HG03196 (cell line): ENCODE measurements around the gene GLCCI1.
"Not testable (repeated sequence)": the region's sequence is repeated elsewhere in the genome, so short reads cannot be mapped to it uniquely, and the experiment has no call there.

ENCODE experiments used
- ATAC-seq: cut with Tn5 transposase; IDR thresholded peaks from one replicate; pipeline ENCODE4 v1.9.1; 2021; ENCODE audit not compliant: unreplicated experiment

The GLCCI1 gene

GRCh38 chr7:7988706-7989105 lies 20.1 kb downstream of the GLCCI1 start:
- no peak for ATAC-seq

- ATAC-seq, result no peak
Observed at GRCh38 chr7:7989133-7989532, 20.5 kb downstream of the GLCCI1 start.

- no peak for ATAC-seq
Observed at GRCh38 chr7:7989616-7990440, 21.2 kb downstream of the GLCCI1 start.

GRCh38 chr7:7990441-7990761 lies 21.8 kb downstream of the GLCCI1 start:
- no peak for ATAC-seq

GRCh38 chr7:7992506-7992905 lies 23.9 kb downstream of the GLCCI1 start:
- no peak for ATAC-seq

- ATAC-seq, result not testable (repeated sequence)
Observed at GRCh38 chr7:7995348-7995747, 26.8 kb downstream of the GLCCI1 start.

- ATAC-seq, result no peak
Observed at GRCh38 chr7:7996568-7996967, 28.0 kb downstream of the GLCCI1 start.

- no peak for ATAC-seq
Observed at GRCh38 chr7:8000315-8000941, 31.8 kb downstream of the GLCCI1 start.

GRCh38 chr7:8003077-8003476 lies 34.5 kb downstream of the GLCCI1 start:
- ATAC-seq, result no peak

- ATAC-seq, result no peak
Observed at GRCh38 chr7:8005279-8005678, 36.7 kb downstream of the GLCCI1 start.

GRCh38 chr7:8014399-8014798 lies 45.8 kb downstream of the GLCCI1 start:
- no peak for ATAC-seq

GRCh38 chr7:8015100-8015745 lies 46.6 kb downstream of the GLCCI1 start:
- no peak for ATAC-seq

GRCh38 chr7:8015746-8016120 lies 47.1 kb downstream of the GLCCI1 start:
- no peak for ATAC-seq

- no peak for ATAC-seq
Observed at GRCh38 chr7:8017423-8017822, 48.8 kb downstream of the GLCCI1 start.

GRCh38 chr7:8018961-8019360 lies 50.4 kb downstream of the GLCCI1 start:
- no peak for ATAC-seq

- ATAC-seq, result no peak
Observed at GRCh38 chr7:8022628-8023027, 54.0 kb downstream of the GLCCI1 start.

- ATAC-seq, result no peak
Observed at GRCh38 chr7:8035192-8035591, 66.6 kb downstream of the GLCCI1 start.

- ATAC-seq, result no peak
Observed at GRCh38 chr7:8035647-8036518, 67.3 kb downstream of the GLCCI1 start.

GRCh38 chr7:8037151-8037550 lies 68.6 kb downstream of the GLCCI1 start:
- ATAC-seq, result no peak

GRCh38 chr7:8040768-8041369 lies 72.3 kb downstream of the GLCCI1 start:
- no peak for ATAC-seq
